Activated CD8-positive, alpha-beta memory T cell treated with anti-CD3 and anti-CD28 coated beads for 1 hour (primary cell): ENCODE data around the gene DYNC2LI1.

Experiments used
- DNase-seq, 2 donors: peaks; one replicate each; pipeline ENCODE4 v3.0.0-alpha.2; 2020; ENCODE audit warnings: low read depth in 1 of 2; ENCODE audit errors: extremely low read depth in 1 of 2

Gene DYNC2LI1

DNA sequence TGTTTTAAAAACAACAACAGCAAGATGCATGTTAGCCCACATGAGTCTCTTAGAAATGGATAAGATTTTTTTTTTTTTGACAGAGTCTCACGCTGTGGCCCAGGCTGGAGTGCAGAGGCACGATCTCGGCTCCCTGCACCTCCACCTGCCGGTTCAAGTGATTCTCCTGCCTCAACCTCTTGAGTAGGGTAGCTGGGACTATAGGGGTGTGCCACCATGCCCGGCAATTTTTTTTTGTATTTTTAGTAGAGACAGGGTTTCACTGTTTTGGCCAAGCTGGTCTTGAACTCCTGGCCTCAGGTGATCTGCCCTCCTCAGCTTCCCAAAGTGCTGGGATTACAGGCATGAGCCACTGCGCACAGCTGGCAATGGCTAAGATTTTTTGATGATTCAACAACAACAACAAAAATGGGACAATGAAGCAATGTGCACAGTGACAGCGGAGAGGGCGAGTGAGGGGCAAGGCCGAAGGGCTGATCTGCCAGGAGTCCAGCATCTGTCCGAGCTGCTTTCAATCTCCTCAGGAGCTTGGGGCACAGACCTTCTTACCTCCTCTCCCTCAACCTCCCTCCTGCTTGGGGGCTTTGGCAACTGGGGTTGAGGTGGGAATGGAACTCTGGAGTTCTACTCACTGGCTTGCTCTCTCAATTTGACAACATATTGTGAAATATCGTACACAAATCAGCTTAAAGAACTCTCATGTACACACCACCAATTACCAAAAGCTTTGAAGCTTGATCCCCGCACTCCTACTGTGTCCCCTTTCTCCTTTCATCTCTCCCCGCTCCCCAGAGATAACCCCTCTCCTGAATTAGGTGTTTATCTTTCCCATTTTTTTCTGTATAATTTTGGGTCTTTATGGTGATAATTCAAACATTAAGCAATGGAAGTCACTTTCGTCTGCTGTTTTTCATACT is 68.4 kb downstream of the DYNC2LI1 start:
- no peak for DNase-seq

- no peak for DNase-seq
Observed at GRCh38 chr2:43842866-43843226, 69.0 kb downstream of the DYNC2LI1 start.

DNA sequence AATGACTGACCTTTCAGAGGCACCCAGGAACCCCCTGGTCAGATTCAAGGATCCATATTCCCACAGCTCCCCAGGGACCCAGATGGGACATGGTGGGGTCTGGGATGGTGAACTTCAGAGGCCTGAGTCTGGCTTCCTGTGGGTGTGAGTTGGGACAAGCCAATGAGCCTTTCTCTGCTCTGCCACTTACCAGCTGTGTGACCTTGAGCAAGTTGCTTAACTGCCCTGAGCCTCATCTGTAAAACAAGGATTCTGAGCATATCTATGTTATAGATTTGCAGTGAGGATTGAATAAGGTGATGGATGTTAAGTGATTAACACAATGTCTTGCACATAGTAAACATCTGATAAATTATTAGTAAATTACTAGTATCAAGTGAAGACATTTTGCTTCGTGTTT is 71.3 kb downstream of the DYNC2LI1 start:
- no peak for DNase-seq

GRCh38 chr2:43846140-43846793 is 72.4 kb downstream of the DYNC2LI1 start:
- no peak for DNase-seq

DNA sequence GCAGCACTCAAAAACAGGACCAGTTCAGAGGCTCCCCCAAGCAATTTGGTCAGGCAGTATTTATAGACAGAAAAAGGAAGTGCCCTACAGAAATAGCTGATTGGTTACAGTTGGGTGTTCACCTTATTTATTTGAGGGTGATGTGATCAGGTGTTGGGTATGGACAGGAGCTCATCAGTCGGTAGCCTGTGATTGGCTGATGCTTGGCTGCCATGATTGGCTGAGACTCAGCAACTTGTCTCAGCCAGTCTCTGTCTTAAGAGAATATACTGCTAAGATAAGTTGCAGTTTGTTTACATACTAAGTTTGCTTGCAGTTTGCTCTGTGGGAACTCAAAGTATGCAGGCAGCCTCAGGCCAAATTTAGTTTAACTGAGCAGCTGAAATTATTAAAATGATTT is 74.4 kb downstream of the DYNC2LI1 start:
- DNase-seq: no peak

- DNase-seq: no peak
Observed at GRCh38 chr2:43851011-43851980, 77.5 kb downstream of the DYNC2LI1 start.

- no peak for DNase-seq
Observed at GRCh38 chr2:43852196-43852730, 78.4 kb downstream of the DYNC2LI1 start.

GRCh38 chr2:43853141-43854081 is 79.6 kb downstream of the DYNC2LI1 start:
- no peak for DNase-seq

DNA sequence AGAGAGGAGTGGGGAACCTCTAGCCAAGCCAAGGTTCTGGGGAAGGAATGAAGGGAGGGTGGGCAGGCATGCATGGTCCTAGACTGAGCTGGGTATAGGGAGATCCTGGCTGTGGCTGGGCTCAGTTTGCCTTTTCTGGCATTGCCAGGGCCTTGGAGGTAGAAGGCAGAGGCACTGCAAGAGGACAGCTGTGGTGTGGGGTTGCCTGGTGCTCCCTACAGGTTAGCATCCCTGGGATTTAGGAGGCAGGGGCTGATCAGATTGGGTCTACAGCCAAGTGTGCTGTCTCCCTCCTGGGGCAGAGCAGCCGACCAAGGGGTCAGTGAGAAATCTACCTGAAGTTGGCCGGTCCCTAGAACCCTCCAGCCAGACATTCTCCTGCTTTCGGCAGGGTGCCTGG is 80.8 kb downstream of the DYNC2LI1 start:
- no peak for DNase-seq

DNA sequence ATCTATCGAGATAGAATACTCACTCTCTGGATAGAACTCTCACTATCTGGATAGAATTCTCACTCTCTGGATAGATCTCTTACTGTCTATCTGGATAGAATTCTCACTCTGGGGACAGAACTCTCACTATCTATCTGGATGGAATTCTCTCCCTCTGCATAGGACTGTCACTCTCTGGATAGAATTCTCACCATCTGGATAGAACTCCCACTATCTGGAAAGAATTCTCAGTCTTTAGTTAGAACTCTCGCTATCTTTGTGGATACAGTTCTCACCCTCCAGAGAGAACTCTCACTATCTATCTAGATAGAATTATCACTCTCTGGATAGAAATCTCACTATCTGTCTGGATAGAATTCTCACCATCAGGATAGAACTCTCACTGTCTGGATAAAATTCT is 81.5 kb downstream of the DYNC2LI1 start:
- DNase-seq: no peak
